EH (cell line): ENCODE data around the gene CAMKV.

Source experiments
- DNase-seq: peaks from one replicate; pipeline ENCODE4 v3.0.0-alpha.2; 2015; ENCODE audit warnings: low read depth

CAMKV gene

GRCh38 chr3:49896345-49896744, 26.6 kb upstream of the CAMKV start:
- DNase-seq: no peak

- no peak for DNase-seq
These were observed 26.1 kb upstream of the CAMKV start for GRCh38 chr3:49895791-49896190.

- DNase-seq: no peak
These were observed 19.6 kb upstream of the CAMKV start for GRCh38 chr3:49889296-49889695.

- DNase-seq: no peak
These were observed 17.2 kb upstream of the CAMKV start for GRCh38 chr3:49886922-49887265.

GRCh38 chr3:49883998-49884397, 14.3 kb upstream of the CAMKV start:
- DNase-seq: peak; percentile 31

- DNase-seq: no peak
These were observed 12.5 kb upstream of the CAMKV start for GRCh38 chr3:49882166-49882565.

GRCh38 chr3:49880581-49881315, 11.0 kb upstream of the CAMKV start:
- no peak for DNase-seq

- DNase-seq: no peak
These were observed 10.0 kb upstream of the CAMKV start for GRCh38 chr3:49879721-49880120.

- DNase-seq: no peak
These were observed 9.0 kb upstream of the CAMKV start for GRCh38 chr3:49878686-49879085.

- no peak for DNase-seq
These were observed 8.0 kb upstream of the CAMKV start for GRCh38 chr3:49877716-49878115.

GRCh38 chr3:49876567-49876966, 6.9 kb upstream of the CAMKV start:
- no peak for DNase-seq

- no peak for DNase-seq
These were observed 3.9 kb upstream of the CAMKV start for GRCh38 chr3:49873623-49874022.

- DNase-seq: no peak
These were observed 3.1 kb upstream of the CAMKV start for GRCh38 chr3:49872801-49873281.

GRCh38 chr3:49871531-49872153, 1.9 kb upstream of the CAMKV start:
- DNase-seq: peak; percentile 8

- no peak for DNase-seq
These were observed 742 bp downstream of the CAMKV start for GRCh38 chr3:49868862-49869466.

GRCh38 chr3:49867871-49868321, 1.8 kb downstream of the CAMKV start:
- peak; percentile 62 for DNase-seq

- no peak for DNase-seq
These were observed 2.3 kb downstream of the CAMKV start for GRCh38 chr3:49867400-49867799.

- DNase-seq: no peak
These were observed 4.4 kb downstream of the CAMKV start for GRCh38 chr3:49865198-49865784.

- DNase-seq: no peak
These were observed 5.2 kb downstream of the CAMKV start for GRCh38 chr3:49864505-49864904.

GRCh38 chr3:49859576-49860305, 10.0 kb downstream of the CAMKV start:
- no peak for DNase-seq

GRCh38 chr3:49856181-49857005, 13.3 kb downstream of the CAMKV start, which contains the start of gene TRAIP:
TSS of gene TRAIP (minus strand) at chr3:49856564. CDS start at chr3:49856453, 111 bp downstream.
- peak; percentile 94 for DNase-seq
